Activated T-helper 17 cell treated with anti-CD3 and anti-CD28 coated beads, Interleukin-2, amount 50 U/mL, for 72 hours (primary cell): Measurements from ENCODE around the gene MVP. TPM values are rescaled to one million over a fixed set of nuclear protein-coding genes. Genes with fewer than 3 reads are reported as not detected.
"Not testable (repeated sequence)": the region's sequence is repeated elsewhere in the genome, so short reads cannot be mapped to it uniquely, and the experiment has no call there.

Experiments used
- ATAC-seq: fragments of 150-1000 bp; cut with Tn5 transposase; replicated peaks from 2 replicates; pipeline ENCODE4 v1.10.0; 2021; ENCODE audit warnings: mild to moderate bottlenecking, moderate library complexity
- H3K27ac Mint-ChIP-seq: one replicate; pipeline ENCODE4 v1.8.0; 2022; ENCODE audit warnings: mixed read lengths
- H3K27me3 Mint-ChIP-seq: one replicate; pipeline ENCODE4 v1.8.0; 2022; ENCODE audit warnings: mixed read lengths
- H3K36me3 Mint-ChIP-seq: one replicate; pipeline ENCODE4 v1.8.0; 2022; ENCODE audit warnings: low read depth, mild to moderate bottlenecking, mixed read lengths
- H3K4me1 Mint-ChIP-seq: one replicate; pipeline ENCODE4 v1.8.0; 2022; ENCODE audit warnings: mixed read lengths
- H3K4me3 Mint-ChIP-seq: one replicate; pipeline ENCODE4 v1.8.0; 2022; ENCODE audit warnings: mild to moderate bottlenecking, mixed read lengths
- H3K9me3 Mint-ChIP-seq: one replicate; pipeline ENCODE4 v1.8.0; 2022; ENCODE audit warnings: mixed read lengths
- total RNA-seq, 2 donors: library from RNA; stranded (reverse); gene quantifications; one replicate each; pipeline ENCODE4 v1.2.3, GENCODE V29; 2022

MVP gene
- total RNA-seq, 2 donors from 2014 or later: 101 to 133 TPM

GRCh38 chr16:29815793-29816693 is 4.2 kb upstream of the MVP start, which contains the start of gene PAGR1:
Gene PAGR1 (plus strand): TSS chr16:29816152. CDS start chr16:29816526, 374 bp downstream.
- H3K4me3 Mint-ChIP-seq: peak within 1 kb of the TSS; percentile 99
- peaks cover 38% of the 10 kb centered on the region for H3K4me1 Mint-ChIP-seq
- ATAC-seq: peak; percentile 76
- H3K27ac Mint-ChIP-seq: peak within 1 kb of the TSS; percentile 95
- H3K36me3 Mint-ChIP-seq: peaks cover 59% of the 10 kb centered on the region
- no peaks in the 10 kb centered on the region for H3K27me3 Mint-ChIP-seq
- H3K9me3 Mint-ChIP-seq: no peaks in the 10 kb centered on the region

- H3K4me1 Mint-ChIP-seq: peaks cover 36% of the 10 kb centered on the region
- no peaks in the 10 kb centered on the region for H3K9me3 Mint-ChIP-seq
Observed at GRCh38 chr16:29816694-29817441, 3.4 kb upstream of the MVP start.

GRCh38 chr16:29818082-29818481 is 2.2 kb upstream of the MVP start:
- peaks cover 36% of the 10 kb centered on the region for H3K4me1 Mint-ChIP-seq

More at GRCh38 chr16:29816694-29817441, 3.4 kb upstream of the MVP start:
- H3K36me3 Mint-ChIP-seq: peaks cover 65% of the 10 kb centered on the region
- H3K27me3 Mint-ChIP-seq: no peaks in the 10 kb centered on the region
- peak overlapping the region; percentile 95 for H3K27ac Mint-ChIP-seq
- H3K4me3 Mint-ChIP-seq: peak overlapping the region; percentile 99
- ATAC-seq: peak; percentile 44

GRCh38 chr16:29819506-29819905 is 756 bp upstream of the MVP start:
- Mint-ChIP-seq H3K27me3 (no peaks in the 10 kb centered on the region), H3K27ac (peak overlapping the region; percentile 96), H3K36me3 (peaks cover 79% of the 10 kb centered on the region), H3K4me1 (peaks cover 30% of the 10 kb centered on the region), H3K9me3 (no peaks in the 10 kb centered on the region), H3K4me3 (peak overlapping the region; percentile 99)
- no peak for ATAC-seq

More at GRCh38 chr16:29818082-29818481, 2.2 kb upstream of the MVP start:
- Mint-ChIP-seq H3K9me3 (no peaks in the 10 kb centered on the region), H3K4me3 (peak overlapping the region; percentile 99), H3K27ac (peak overlapping the region; percentile 96), H3K27me3 (no peaks in the 10 kb centered on the region), H3K36me3 (peaks cover 77% of the 10 kb centered on the region)
- ATAC-seq: no peak

- H3K4me1 Mint-ChIP-seq: peaks cover 32% of the 10 kb centered on the region
- no peaks in the 10 kb centered on the region for H3K27me3 Mint-ChIP-seq
- H3K9me3 Mint-ChIP-seq: no peaks in the 10 kb centered on the region
- H3K36me3 Mint-ChIP-seq: peaks cover 82% of the 10 kb centered on the region
- H3K4me3 Mint-ChIP-seq: peak overlapping the region; percentile 99
- H3K27ac Mint-ChIP-seq: peak overlapping the region; percentile 96
- peak; percentile 61 for ATAC-seq
Observed at GRCh38 chr16:29820730-29821642, 724 bp downstream of the MVP start.

GRCh38 chr16:29821643-29822115 is 1.4 kb downstream of the MVP start:
- H3K36me3 Mint-ChIP-seq: peaks cover 76% of the 10 kb centered on the region
- H3K9me3 Mint-ChIP-seq: no peaks in the 10 kb centered on the region
- peaks cover 33% of the 10 kb centered on the region for H3K4me1 Mint-ChIP-seq
- ATAC-seq: no peak
- peak overlapping the region; percentile 99 for H3K4me3 Mint-ChIP-seq
- no peaks in the 10 kb centered on the region for H3K27me3 Mint-ChIP-seq
- H3K27ac Mint-ChIP-seq: peak overlapping the region; percentile 96

GRCh38 chr16:29824589-29825144 is 4.4 kb downstream of the MVP start:
- Mint-ChIP-seq H3K27ac (peak overlapping the region; percentile 84), H3K4me1 (peaks cover 24% of the 10 kb centered on the region)

GRCh38 chr16:29825145-29826044 is 5.1 kb downstream of the MVP start:
- ATAC-seq: peak; percentile 57
- H3K27me3 Mint-ChIP-seq: no peaks in the 10 kb centered on the region

More at GRCh38 chr16:29824589-29825144, 4.4 kb downstream of the MVP start:
- Mint-ChIP-seq H3K27me3 (no peaks in the 10 kb centered on the region), H3K4me3 (peak overlapping the region; percentile 73), H3K9me3 (no peaks in the 10 kb centered on the region), H3K36me3 (peaks cover 59% of the 10 kb centered on the region)
- ATAC-seq: peak; percentile 4

GRCh38 chr16:29826342-29826695 is 6.1 kb downstream of the MVP start:
- H3K27me3 Mint-ChIP-seq: no peaks in the 10 kb centered on the region
- H3K4me3 Mint-ChIP-seq: peak overlapping the region; percentile 73
- peak overlapping the region; percentile 92 for H3K27ac Mint-ChIP-seq

More at GRCh38 chr16:29825145-29826044, 5.1 kb downstream of the MVP start:
- H3K27ac Mint-ChIP-seq: peak overlapping the region; percentile 84
- no peaks in the 10 kb centered on the region for H3K9me3 Mint-ChIP-seq
- peak overlapping the region; percentile 73 for H3K4me3 Mint-ChIP-seq
- H3K36me3 Mint-ChIP-seq: peaks cover 59% of the 10 kb centered on the region
- H3K4me1 Mint-ChIP-seq: peaks cover 29% of the 10 kb centered on the region

GRCh38 chr16:29830774-29831173 is 10.5 kb downstream of the MVP start:
- H3K4me1 Mint-ChIP-seq: peaks cover 26% of the 10 kb centered on the region
- ATAC-seq: no peak
- no peaks in the 10 kb centered on the region for H3K9me3 Mint-ChIP-seq
- H3K36me3 Mint-ChIP-seq: peaks cover 73% of the 10 kb centered on the region
- H3K27ac Mint-ChIP-seq: peak overlapping the region; percentile 79
- no peak overlapping the region for H3K4me3 Mint-ChIP-seq
- no peaks in the 10 kb centered on the region for H3K27me3 Mint-ChIP-seq

More at GRCh38 chr16:29826342-29826695, 6.1 kb downstream of the MVP start:
- Mint-ChIP-seq H3K36me3 (peaks cover 58% of the 10 kb centered on the region), H3K9me3 (no peaks in the 10 kb centered on the region), H3K4me1 (peaks cover 29% of the 10 kb centered on the region)
- no peak for ATAC-seq

GRCh38 chr16:29831490-29831889 is 11.2 kb downstream of the MVP start:
- no peaks in the 10 kb centered on the region for H3K27me3 Mint-ChIP-seq
- peaks cover 80% of the 10 kb centered on the region for H3K36me3 Mint-ChIP-seq
- H3K4me1 Mint-ChIP-seq: peaks cover 24% of the 10 kb centered on the region
- no peak for ATAC-seq
- H3K27ac Mint-ChIP-seq: peak overlapping the region; percentile 79
- H3K4me3 Mint-ChIP-seq: no peak overlapping the region
- H3K9me3 Mint-ChIP-seq: no peaks in the 10 kb centered on the region

GRCh38 chr16:29833219-29833618 is 13.0 kb downstream of the MVP start:
- H3K9me3 Mint-ChIP-seq, H3K27me3 Mint-ChIP-seq, H3K4me3 Mint-ChIP-seq, ATAC-seq: not testable (repeated sequence)
- Mint-ChIP-seq H3K36me3 (peaks cover 87% of the 10 kb centered on the region), H3K4me1 (peaks cover 16% of the 10 kb centered on the region), H3K27ac (peak overlapping the region; percentile 24)
